Stomach (tissue), 4 donors: ENCODE results near the gene DARS2.

Source experiments
- CTCF ChIP-seq, 7 experiments: fragments of 450-650 bp in 4 of 7; fragments of 200-600 bp in 3 of 7; sonication (generic) in 3 of 7; IDR thresholded peaks; one replicate each; pipeline ENCODE4 v1.5.1; 2016 to 2019; ENCODE audit warnings: antibody characterized with exemption in 7 of 7, control low read depth in 2 of 7, mild to moderate bottlenecking in 1 of 7
- POLR2A ChIP-seq, 4 donors: fragments of 450-650 bp; IDR thresholded peaks; one replicate each; pipeline ENCODE4 v1.6.1; 2016; ENCODE audit warnings: antibody characterized with exemption in 4 of 4, control low read depth in 2 of 4, mild to moderate bottlenecking in 1 of 4, moderate library complexity in 1 of 4
- POLR2AphosphoS5 ChIP-seq, 3 donors: sonication (generic); formaldehyde crosslinking; IDR thresholded peaks; one replicate each; pipeline ENCODE4 v1.6.1; 2016; ENCODE audit warnings: antibody characterized with exemption in 3 of 3

GRCh38 chr1:173889885-173890284 is 65.4 kb downstream of the DARS2 start:
- TF ChIP-seq CTCF (IDR thresholded peaks at IDR 0.05) (no peak), POLR2AphosphoS5 (IDR thresholded peaks at IDR 0.05) (no peak), POLR2A (IDR thresholded peaks at IDR 0.05) (no peak)
